Activated effector memory CD4-positive, alpha-beta T cell treated with Interleukin-2 at 50 U/mL for 16 hours (primary cell): Measurements from ENCODE around the gene JAK1.
A peak's percentile ranks its signal among the peaks of the same experiment; 100 is the strongest.
"Not testable (repeated sequence)": the region's sequence is repeated elsewhere in the genome, so short reads cannot be mapped to it uniquely, and the experiment has no call there.

Experiments
- DNase-seq: peaks from one replicate; pipeline ENCODE4 v3.0.0-alpha.2; 2020

Gene JAK1

DNA sequence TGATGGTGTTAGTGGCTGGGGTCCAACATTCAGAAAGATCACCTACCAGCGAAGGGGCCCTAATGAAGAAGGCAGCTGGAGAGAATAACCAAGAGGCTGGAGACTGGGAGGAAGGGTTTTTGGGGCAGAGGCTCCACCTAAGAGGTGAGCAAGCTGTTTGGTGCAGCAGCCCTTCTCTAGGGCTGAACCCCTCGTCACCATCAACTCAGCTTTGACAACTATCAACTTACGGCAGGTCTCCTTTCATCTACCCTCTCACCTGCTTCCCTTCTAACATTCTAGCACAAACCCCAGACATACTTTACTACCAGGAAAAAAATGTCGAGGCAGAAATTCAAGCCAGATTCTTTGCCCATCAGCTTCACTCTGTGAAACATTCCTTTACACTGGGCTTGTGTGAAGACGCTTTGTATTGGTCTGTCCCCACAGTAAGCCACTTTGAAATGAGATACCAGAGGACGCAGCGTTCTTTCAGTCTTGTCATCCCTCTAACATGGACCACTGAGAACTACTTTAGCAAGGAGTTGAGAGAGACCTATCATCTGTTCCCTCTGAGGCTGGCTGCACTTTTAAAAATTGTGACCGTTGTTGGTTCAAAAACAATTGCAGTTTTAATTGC, 136.8 kb downstream of the JAK1 start:
- DNase-seq, result no peak

DNA sequence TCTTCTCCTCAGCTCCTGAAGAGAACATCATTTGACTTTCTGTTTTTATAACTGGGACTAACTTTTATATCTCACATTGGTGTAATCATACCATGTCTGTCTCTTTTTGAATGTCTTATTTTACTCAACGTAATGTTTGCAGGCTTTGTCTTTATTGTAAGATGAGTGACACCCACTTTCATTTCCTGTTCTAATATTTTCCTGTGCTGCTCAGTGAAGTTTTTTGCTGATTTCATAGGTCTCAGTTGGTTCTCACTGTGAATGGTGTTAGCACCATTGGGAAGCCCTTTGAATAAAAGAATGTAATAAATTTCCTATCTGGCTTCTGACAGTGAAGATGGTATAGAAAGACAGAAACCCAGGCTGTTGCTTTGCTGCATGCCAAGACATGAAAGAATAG, 137.5 kb downstream of the JAK1 start:
- DNase-seq, result no peak

DNA sequence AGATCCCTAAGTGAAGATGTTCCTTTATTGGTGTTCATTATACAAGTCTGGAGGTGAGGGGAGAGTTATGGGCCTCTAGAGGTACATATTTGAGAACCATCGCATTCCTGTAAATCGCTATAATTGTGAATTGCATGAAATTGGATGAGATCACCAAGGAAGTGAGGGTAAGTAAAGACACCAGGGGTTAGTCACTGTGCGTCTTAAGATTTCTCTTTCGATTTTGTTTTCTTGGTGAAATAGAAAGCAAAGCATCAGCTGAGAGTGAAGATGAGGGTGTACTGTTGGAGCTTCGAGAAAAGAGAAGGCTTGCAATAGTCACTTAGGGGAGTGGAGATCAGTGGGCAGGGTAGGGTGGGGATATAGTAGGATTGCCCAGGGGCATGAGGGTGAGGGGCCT, 139.4 kb downstream of the JAK1 start:
- no peak for DNase-seq

DNA sequence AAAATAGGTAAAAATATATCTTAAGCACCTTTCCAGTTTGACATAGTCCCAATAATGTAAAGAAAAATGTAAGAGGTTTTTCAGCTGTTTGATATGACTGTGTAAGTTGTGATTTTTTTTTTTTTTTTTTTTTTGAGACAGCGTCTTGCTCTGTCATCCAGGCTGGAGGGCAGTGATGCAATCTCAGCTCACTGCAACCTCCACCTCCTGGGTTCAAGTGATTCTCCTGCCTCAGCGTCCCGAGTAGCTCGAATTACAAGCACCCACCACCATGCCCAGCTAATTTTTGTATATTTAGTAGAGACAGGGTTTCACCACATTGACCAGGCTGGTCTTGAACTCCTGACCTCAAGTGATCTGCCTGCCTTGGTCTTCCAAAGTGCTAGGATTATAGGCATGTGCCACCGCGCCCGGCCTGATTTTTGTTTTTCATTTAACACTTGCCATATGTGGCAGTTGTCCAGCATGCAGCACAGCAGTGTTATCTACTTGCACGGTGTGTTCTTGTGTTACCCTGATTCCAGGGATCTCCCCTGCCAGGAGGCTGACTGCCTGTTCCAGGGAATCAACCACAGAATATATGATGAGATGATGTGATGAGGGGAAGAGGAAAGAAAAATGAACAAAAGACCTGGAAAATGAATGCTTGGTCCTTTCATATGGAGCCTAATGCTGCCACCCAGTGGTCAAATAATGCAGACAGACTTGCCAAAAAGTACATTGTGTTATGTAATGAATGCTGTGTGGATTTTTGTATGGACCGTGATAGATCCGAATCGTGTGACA, 142.5 kb downstream of the JAK1 start:
- DNase-seq, result peak; percentile 15

DNA sequence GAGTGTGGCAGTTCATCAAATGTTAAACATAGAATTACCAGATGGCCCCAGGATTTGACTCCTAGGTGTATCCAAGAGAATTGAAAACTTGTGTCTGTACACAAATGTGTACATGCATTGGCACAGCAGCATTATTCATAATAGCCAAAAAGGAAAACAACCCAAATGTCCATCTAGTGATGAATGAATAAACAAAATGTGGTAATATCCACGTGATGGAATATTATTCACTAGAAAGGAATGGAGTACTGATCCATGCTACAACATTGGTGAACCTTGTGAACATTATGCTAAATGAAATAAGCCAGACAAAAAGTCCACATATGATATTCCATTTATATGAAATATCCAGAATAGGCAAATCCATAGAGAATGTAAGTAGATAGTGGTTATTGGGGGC, 143.7 kb downstream of the JAK1 start:
- no peak for DNase-seq

DNA sequence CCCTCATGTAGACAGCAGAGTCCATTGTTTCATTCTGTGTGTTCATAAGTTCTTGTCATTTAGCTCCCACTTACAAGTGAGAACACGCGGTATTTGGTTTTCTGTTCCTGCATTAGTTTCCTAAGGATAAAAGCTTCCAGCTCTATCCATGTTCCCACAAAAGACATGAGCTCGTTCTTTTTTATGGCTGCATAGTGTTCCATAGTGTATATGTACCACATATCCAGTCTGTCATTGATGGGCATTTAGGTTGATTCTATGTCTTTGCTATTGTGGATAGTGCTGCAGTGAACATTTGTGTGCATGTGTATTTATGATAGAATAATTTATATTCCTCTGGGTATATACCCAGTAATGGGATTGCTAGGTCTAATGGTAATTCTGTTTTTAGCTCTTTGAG, 145.8 kb downstream of the JAK1 start:
- DNase-seq, result not testable (repeated sequence)

DNA sequence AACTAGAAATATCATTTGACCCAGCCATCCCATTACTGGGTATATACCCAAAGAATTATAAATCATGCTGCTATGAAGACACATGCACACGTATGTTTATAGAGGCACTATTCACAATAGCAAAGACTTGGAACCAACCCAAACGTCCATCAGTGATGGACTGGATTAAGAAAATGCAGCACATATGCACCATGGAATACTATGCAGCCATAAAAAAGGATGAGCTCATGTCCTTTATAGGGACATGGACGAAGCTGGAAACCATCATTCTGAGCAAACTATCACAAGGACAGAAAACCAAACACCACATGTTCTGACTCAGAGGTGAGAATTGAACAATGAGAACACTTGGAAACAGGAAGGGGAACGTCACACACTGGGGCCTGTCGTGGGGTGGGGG, 149.0 kb downstream of the JAK1 start:
- not testable (repeated sequence) for DNase-seq

DNA sequence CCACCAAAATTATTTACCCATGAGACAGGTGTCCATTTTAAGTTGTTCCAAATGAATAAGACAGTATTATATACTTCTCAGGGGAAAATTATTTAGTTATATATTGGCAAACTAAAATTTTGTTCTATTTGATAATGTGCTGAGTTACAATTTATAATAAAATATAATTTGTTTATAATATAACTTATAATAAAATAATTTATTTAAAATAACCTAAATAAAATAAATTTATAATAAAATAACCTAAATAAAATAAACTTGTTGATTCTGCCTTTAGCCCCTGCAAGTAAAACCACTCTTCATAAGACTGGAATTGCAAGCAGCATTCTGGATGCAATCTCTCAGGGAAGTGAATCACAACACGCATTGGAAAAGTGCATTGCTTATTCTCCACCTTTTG, 151.9 kb downstream of the JAK1 start:
- no peak for DNase-seq

DNA sequence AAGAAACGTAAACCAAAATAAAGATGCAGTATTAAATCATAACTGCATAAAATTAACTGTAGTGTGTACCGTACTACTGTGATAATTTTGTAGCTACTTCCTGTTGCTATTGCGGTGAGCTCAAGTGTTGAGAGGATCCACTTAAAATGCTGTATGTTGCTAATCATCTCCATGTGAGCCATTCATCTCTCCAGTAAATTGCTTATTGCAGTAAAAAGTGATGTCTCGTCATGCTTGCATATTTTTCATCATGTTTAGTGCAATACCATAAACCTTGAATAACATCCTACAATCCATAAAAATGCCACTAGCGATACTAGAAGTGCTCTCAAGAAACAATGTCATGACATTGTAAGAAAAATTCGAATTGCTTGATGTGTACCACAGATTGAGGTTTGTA, 155.2 kb downstream of the JAK1 start:
- DNase-seq, result no peak

DNA sequence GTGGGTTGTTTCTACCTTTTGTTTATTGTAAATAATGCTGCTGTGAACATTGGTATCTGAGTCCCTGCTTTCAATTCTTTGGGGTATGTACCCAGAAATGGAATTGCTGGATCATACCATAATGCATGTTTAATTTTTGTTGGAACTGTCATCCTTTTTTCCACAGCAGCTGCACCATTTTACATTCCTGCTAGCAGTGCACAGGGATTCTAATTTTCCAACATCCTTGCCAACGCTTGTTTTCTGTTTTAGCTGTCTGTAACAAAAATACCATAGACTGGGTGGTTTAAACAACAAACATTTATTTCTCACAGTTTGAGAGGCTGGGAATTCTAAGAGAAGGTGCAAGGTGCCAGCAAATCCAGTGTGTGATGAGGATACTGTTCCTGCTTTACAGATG, 156.3 kb downstream of the JAK1 start:
- no peak for DNase-seq

DNA sequence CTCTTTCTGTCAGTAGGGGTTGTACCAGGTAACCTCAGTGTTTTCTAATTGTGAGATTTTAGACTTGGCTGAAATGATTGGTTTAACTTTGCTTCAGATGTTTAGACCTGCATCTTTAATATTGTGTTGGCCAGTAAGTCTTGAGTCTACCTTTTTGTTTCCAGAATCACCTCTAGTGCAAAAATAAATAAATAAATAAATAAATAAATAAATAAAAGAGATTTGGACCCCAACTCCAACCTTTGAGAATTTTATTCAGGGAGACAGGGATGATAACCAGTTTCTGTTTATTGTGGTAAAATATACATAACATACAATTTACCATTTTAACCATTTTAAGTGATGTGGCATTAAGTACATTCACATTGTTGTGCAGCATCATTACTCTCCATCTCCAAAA, 157.0 kb downstream of the JAK1 start:
- no peak for DNase-seq

DNA sequence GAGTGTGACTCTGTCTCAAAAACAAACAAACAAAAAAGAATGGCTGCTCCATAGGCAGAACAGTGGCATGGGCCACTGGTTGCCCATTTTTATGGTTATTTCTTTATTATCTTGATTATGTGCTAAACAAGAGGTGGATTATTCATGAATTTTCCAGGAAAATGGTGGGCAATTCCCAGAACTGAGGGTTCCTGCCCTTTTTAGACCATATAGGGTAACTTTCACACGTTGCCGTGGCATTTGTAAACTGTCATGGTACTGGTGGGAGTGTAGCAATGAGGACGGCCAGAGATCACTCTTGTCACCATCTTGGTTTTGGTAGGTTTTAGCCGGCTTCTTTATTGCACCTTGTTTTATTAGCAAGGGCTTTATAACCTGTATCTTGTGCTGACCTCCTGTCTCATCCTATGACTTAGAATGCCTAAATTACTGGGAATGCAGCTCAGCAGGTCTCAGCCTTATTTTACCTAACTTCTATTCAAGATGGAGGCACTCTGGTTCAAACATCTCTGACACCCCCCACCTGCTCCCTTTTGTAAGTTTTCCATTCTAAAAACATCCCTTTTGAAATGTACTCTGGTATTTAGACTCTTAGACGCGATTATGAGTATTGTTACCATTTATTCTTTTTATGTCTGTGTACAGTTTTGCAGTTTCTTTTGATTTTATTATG, 164.4 kb downstream of the JAK1 start:
- no peak for DNase-seq

DNA sequence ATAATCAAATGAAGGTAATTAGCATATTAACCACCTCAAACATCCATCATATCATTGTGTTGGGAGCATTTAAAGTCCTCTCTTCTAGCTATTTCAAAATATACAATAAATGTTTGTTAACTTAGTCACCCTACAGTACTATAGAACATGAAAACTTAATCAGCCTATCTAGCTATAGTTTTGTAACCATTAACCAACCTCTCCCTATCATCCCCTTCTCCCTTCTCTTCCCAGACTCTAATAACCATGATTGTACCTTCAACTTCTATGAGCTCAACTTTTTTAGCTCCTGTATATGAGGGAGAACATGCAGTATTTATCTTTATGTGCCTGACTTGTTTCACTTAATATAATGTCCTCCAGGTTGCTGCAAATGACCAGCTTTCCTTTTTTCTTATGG, 167.5 kb downstream of the JAK1 start:
- no peak for DNase-seq

DNA sequence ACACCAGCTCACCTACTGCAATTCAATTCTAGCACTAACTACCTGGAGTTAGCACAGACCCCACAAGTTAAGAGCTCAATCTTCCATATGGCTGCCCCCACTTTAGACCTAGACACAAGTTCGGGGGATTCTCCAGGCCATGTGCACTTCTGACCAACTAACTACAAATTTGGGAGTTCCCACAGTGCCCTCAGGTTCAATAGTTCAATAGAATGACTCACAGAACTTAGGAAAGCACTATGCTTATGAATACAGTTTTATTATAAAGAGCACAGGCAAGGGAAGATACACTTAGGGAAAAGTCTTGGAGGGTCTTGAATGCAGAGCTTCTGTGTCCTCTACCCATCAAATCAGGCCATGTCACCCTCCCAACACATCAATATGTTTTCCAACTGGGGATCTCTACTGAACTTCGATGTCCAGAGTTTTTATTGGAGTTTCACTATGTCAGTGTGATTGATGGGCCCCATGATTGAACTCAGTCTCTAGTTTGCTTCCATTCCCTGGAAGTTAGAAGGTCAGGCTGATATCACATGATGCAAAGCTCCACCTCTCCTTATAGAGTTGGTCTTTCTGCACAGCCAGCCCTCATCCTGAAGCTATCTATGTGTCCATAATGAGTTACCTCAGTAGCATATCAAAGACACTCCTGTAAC, 175.4 kb downstream of the JAK1 start:
- no peak for DNase-seq
